Osteocyte (in vitro differentiated cells): Measurements from ENCODE around the gene RYR3. TPM values are rescaled to one million over a fixed set of nuclear protein-coding genes. Genes with fewer than 3 reads are reported as not detected.

Source experiments
- DNase-seq: peaks from one replicate; pipeline ENCODE4 v3.0.0; 2021; ENCODE audit warnings: mixed read lengths; ENCODE audit not compliant: unreplicated experiment; ENCODE audit errors: extremely low spot score
- H3K27ac Mint-ChIP-seq: one replicate; pipeline ENCODE4 v1.8.0; 2021; ENCODE audit warnings: mild to moderate bottlenecking, mixed read lengths; ENCODE audit not compliant: unreplicated experiment
- H3K27me3 Mint-ChIP-seq: one replicate; pipeline ENCODE4 v1.8.0; 2021; ENCODE audit warnings: mixed read lengths; ENCODE audit not compliant: unreplicated experiment
- H3K36me3 Mint-ChIP-seq: one replicate; pipeline ENCODE4 v1.8.0; 2021; ENCODE audit warnings: mixed read lengths; ENCODE audit not compliant: unreplicated experiment
- H3K4me1 Mint-ChIP-seq: one replicate; pipeline ENCODE4 v1.8.0; 2021; ENCODE audit warnings: mixed read lengths; ENCODE audit not compliant: unreplicated experiment
- H3K4me3 Mint-ChIP-seq: one replicate; pipeline ENCODE4 v1.8.0; 2021; ENCODE audit warnings: mild to moderate bottlenecking, moderate library complexity, mixed read lengths; ENCODE audit not compliant: unreplicated experiment
- H3K9me3 Mint-ChIP-seq: one replicate; pipeline ENCODE4 v1.8.0; 2021; ENCODE audit warnings: mixed read lengths; ENCODE audit not compliant: unreplicated experiment
- total RNA-seq: library from RNA; stranded (reverse); gene quantifications from 2 replicates; pipeline ENCODE4 v1.2.1, GENCODE V29; 2021
- TF ChIP-seq, protein P1 (sequence below): fragments of 200-600 bp; sonication (generic); IDR thresholded peaks from 2 replicates; pipeline ENCODE4 v1.5.0; 2021; ENCODE audit warnings: antibody characterized with exemption, mild to moderate bottlenecking, moderate library complexity

RYR3 gene
- total RNA-seq, 1 donor from 2014 or later, result not detected

DNA sequence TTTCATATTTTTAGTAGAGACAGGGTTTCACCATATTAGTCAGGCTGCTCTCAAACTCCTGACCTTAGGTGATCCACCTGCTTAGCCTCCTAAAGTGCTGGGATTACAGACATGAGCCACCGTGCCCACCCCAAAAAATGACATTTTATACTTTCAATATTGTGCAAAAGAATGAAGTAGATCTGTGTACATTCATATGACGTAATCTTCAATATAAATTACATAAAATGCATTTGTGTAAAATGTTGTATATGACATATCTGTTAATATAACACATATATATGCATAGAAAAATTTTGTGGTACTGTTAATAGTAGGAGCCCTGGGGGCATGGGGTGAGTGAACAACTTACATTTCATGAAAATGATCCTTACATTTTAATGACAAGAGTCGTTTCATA is 71.7 kb downstream of the RYR3 start:
- Mint-ChIP-seq H3K27ac (no peak overlapping the region), H3K4me1 (no peaks in the 10 kb centered on the region)
- TF ChIP-seq, protein P1, sequence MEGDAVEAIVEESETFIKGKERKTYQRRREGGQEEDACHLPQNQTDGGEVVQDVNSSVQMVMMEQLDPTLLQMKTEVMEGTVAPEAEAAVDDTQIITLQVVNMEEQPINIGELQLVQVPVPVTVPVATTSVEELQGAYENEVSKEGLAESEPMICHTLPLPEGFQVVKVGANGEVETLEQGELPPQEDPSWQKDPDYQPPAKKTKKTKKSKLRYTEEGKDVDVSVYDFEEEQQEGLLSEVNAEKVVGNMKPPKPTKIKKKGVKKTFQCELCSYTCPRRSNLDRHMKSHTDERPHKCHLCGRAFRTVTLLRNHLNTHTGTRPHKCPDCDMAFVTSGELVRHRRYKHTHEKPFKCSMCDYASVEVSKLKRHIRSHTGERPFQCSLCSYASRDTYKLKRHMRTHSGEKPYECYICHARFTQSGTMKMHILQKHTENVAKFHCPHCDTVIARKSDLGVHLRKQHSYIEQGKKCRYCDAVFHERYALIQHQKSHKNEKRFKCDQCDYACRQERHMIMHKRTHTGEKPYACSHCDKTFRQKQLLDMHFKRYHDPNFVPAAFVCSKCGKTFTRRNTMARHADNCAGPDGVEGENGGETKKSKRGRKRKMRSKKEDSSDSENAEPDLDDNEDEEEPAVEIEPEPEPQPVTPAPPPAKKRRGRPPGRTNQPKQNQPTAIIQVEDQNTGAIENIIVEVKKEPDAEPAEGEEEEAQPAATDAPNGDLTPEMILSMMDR, result no peak

DNA sequence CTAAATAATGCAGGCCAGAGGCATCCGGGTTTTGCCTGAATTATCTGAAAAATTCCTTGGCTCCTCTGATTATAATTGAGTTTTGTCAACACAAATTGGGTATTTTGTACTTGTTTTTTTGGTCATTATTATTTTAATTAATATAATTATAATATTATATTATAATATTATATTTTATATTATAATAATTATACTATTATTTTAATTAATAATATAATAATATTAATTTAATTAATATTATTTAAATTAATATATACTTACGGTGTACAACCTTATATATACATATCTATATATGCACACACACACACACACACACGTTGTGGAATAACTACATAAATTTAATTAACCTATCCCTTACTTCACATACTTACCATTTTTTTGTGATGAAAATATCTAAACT is 73.5 kb downstream of the RYR3 start:
- peaks cover 30% of the 10 kb centered on the region for H3K27me3 Mint-ChIP-seq
- no peaks in the 10 kb centered on the region for H3K4me1 Mint-ChIP-seq
- no peak overlapping the region for H3K4me3 Mint-ChIP-seq
- H3K27ac Mint-ChIP-seq, result no peak overlapping the region
- TF ChIP-seq, protein P1, result no peak
- H3K9me3 Mint-ChIP-seq, result no peaks in the 10 kb centered on the region
- no peak for DNase-seq
- no peaks in the 10 kb centered on the region for H3K36me3 Mint-ChIP-seq

More for the DNA sequence above, 71.7 kb downstream of the RYR3 start:
- DNase-seq, result no peak
- Mint-ChIP-seq H3K36me3 (no peaks in the 10 kb centered on the region), H3K9me3 (no peaks in the 10 kb centered on the region), H3K27me3 (peaks cover 19% of the 10 kb centered on the region), H3K4me3 (no peak overlapping the region)

DNA sequence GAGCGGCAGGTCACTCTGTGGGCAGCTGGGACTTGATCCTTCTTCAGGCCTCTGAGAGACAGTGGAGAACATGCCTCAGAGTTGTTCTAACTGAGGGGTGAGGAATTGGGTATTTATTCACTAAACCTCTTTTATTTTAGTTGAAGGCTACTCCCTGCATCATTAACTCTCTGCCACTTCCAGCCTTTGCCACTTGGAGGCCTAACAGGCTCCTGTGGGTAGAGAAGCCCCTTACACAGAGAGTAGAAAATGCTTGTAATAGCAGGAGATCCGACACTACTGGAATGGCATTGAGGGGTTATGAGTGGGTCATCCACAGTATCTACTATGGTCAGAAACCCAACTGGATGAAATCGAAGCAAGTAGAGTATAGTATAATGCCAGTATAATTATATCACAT is 81.7 kb downstream of the RYR3 start:
- Mint-ChIP-seq H3K27ac (no peak overlapping the region), H3K4me1 (no peaks in the 10 kb centered on the region), H3K4me3 (no peak overlapping the region), H3K27me3 (peaks cover 20% of the 10 kb centered on the region), H3K36me3 (no peaks in the 10 kb centered on the region), H3K9me3 (no peaks in the 10 kb centered on the region)
- DNase-seq, result no peak
- TF ChIP-seq, protein P1, result no peak

DNA sequence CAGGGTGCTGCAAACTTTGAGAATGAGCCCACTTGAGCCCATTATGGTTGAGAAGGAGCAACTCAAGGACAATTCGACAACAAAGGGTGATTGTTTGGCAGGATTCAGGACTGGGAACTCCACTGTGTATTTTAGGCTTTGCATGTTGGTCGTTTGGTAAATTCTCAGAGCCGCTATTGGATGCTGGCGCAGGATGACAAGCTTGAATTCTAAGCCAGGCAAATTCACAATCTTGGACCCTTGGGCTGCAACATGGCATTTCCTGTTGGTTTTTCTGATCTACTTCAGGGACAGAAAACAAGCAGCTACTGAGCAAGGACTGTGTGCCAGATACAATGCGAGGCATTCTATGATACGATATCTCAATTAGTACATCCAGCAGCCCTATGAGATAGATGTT is 82.8 kb downstream of the RYR3 start:
- Mint-ChIP-seq H3K4me1 (no peaks in the 10 kb centered on the region), H3K27me3 (peaks cover 16% of the 10 kb centered on the region), H3K27ac (no peak overlapping the region), H3K4me3 (no peak overlapping the region), H3K36me3 (no peaks in the 10 kb centered on the region), H3K9me3 (no peaks in the 10 kb centered on the region)
- TF ChIP-seq, protein P1, result no peak
- no peak for DNase-seq

DNA sequence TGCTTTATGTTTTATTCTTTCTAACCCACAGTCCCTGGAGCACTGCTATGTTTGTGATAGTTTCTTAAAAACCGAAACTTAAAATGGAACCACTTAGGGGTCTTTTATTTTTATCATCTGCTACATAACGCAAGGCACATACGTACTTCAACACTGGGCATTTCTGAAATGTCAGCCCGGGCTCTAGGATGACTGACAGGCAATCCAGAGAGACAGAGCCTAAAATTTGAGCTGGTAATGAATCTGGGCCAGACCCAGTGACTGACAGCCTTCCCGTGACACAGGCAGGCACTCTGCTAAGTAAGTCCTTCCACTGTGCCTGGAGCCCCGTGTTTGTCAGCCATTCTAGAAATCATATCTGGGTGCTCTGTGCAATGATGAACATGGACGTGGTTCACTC is 84.6 kb downstream of the RYR3 start:
- no peaks in the 10 kb centered on the region for H3K36me3 Mint-ChIP-seq
- no peak overlapping the region for H3K27ac Mint-ChIP-seq
- TF ChIP-seq, protein P1, result no peak
- no peak for DNase-seq
- peaks cover 19% of the 10 kb centered on the region for H3K27me3 Mint-ChIP-seq
- no peaks in the 10 kb centered on the region for H3K9me3 Mint-ChIP-seq
- no peaks in the 10 kb centered on the region for H3K4me1 Mint-ChIP-seq
- no peak overlapping the region for H3K4me3 Mint-ChIP-seq
